MG63 (cell line): ENCODE measurements around the gene GRM7. TPM values are rescaled to one million over a fixed set of nuclear protein-coding genes. Genes with fewer than 3 reads are reported as not detected.

Source experiments
- DNase-seq: peaks from one replicate; pipeline ENCODE4 v3.0.0-alpha.2; 2020
- H3K27me3 ChIP-seq: fragments of 250-450 bp; sonication (Bioruptor Pico); 2 replicates; pipeline ENCODE4 v1.5.1; 2020; ENCODE audit warnings: mild to moderate bottlenecking, moderate library complexity
- H3K36me3 ChIP-seq: fragments of 250-450 bp; sonication (Bioruptor Pico); 2 replicates; pipeline ENCODE4 v1.5.1; 2020; ENCODE audit warnings: mild to moderate bottlenecking, moderate library complexity
- H3K4me3 ChIP-seq: fragments of 250-450 bp; sonication (Bioruptor Pico); 2 replicates; pipeline ENCODE4 v1.5.1; 2020; ENCODE audit warnings: mild to moderate bottlenecking, moderate library complexity
- H3K9me3 ChIP-seq: fragments of 250-450 bp; sonication (Bioruptor Pico); 2 replicates; pipeline ENCODE4 v1.5.1; 2020; ENCODE audit warnings: mild to moderate bottlenecking, moderate library complexity
- total RNA-seq: library from RNA; depleted of rRNA; stranded (reverse); fragments of >200 nt; shearing (Covaris generic); gene quantifications from 2 replicates; pipeline ENCODE4 v1.2.3, GENCODE V29; 2014; ENCODE audit warnings: low replicate concordance

GRM7 gene
- total RNA-seq, 1 experiment from 2014 or later = not detected

DNA sequence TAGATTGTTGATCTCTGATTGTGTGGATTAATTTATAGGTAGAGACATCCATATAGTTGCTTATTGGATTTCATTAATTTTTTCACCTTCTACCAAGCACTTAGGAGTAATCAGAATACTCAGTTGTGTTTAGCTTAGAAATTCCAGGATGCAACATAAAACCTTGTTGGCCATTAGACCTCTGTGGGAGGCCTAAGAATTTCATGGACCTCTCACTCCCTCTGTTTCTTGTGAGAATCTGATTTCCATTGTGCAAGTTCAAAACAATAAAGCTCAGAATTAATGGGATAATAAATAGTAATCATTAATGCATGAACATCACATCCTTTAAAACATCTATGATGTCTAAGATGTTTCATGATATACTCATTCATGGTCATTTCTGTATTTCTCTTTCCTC, 332.4 kb downstream of the GRM7 start:
- DNase-seq = no peak
- Histone ChIP-seq H3K9me3 (no peaks in the 10 kb centered on the region), H3K4me3 (no peak overlapping the region), H3K27me3 (no peaks in the 10 kb centered on the region), H3K36me3 (no peaks in the 10 kb centered on the region)

DNA sequence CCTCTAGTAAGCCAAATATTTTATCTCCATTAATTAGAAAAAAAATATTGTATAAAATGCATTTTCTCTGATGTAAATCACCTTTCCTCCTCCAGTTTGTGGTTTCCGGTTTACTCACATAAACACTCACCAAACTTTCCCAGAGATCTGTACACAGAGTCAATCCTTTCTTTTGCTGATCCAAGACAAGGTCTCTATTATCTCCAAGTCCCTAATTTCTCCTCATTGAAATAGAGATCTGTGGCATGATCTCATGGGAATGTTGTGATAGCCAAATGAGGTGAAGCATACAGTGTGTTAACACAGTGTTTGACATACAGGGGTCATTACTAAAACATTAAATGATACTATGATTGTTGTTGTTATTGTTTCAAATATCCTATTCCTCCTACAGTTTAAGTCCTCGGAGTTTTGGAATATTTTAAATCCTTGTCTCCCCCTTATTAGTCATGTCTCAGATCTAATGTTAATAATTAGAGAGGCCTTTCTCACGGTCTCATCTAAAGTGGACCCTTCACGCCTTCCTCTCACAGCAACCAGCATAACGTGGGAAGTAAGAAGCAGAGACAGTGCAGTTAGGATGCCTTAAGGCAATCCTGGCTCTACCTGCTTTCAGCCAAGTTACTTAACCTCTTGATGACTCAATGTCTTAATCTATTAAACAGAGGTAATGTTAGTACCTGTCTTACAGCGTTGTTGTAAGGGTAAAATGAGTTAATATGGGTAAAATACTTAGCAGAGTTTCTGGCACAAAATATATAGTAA, 333.3 kb downstream of the GRM7 start:
- H3K27me3 ChIP-seq = no peaks in the 10 kb centered on the region
- no peaks in the 10 kb centered on the region for H3K36me3 ChIP-seq
- H3K9me3 ChIP-seq = no peaks in the 10 kb centered on the region
- no peak for DNase-seq
- no peak overlapping the region for H3K4me3 ChIP-seq

DNA sequence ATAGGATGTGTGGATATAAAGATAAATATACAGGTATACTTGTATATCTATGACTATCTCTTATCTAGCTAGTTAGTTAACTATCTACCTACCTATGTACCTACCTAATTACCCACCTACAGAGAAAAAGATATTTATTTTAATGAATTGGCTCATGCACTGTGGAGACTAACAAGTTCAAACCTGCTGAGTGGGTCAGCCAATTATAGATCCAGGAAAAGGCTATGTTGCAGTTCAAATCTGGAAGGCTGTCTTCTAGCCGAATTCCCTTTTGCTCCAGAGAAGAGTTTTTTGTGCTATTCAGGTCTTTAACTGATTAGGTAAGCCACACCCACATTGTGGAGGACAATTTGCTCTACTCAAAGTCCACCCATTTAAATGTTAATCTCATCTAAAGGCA, 335.0 kb downstream of the GRM7 start:
- Histone ChIP-seq H3K4me3 (no peak overlapping the region), H3K9me3 (no peaks in the 10 kb centered on the region), H3K36me3 (no peaks in the 10 kb centered on the region), H3K27me3 (no peaks in the 10 kb centered on the region)
- no peak for DNase-seq

DNA sequence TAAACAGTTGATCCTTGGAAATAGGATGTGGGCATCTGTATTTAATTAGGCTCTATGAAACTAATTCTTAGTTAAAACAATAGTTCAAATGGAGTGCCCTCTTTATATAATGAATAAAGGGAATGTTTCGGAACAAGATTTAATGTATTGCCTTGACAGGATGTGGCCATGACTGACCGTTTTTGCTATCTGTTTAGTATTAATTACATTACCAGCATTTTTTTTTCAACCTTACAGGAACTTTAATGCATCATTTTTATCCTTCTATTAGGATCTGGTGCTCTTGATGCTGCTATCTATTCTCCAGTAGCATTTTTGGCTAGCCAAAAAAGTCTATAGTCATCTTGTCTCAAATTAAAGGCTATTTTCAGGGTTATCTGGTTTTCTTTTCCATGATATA, 340.9 kb downstream of the GRM7 start:
- no peak overlapping the region for H3K4me3 ChIP-seq

DNA sequence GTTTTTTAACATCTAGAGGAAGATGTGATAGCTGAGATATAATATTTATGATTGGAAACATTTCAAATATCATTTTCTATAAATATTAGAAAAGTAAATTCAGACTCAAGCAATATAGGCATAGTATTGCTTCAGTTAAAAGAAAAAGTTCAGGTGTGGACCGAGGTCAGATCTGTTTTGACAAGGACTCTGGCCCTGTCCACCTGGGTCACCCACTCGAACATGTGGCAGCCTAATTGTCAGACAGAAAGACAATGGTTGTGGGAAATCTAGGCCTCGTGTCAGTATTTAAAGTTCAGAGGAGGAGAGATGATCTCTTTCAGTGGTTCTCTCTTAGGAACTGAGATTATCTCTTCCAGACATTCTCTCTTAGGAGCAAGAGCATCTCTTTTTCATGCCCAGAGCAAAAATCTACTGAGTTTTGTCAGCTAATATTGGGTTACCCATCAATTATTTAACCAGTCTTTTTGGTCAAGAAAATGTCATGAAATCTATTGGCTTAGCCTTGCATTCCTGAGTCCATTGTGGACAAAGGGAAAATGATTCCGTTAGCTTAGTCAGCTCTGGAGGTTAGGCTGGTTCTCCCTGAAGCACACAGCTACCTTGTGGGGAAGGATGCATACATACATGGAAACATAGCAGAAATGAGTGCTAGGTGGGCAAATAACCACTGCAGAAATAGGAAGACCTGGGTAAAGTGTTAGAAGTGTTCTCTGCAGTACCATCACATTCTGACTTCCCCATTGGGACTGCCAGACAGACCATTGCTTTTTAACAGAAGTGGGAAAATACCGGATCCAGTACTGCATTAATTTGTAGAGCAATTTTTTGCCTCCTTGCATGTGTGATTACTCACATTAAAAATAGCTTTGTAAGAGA, 343.3 kb downstream of the GRM7 start:
- Histone ChIP-seq H3K9me3 (no peaks in the 10 kb centered on the region), H3K4me3 (no peak overlapping the region), H3K27me3 (no peaks in the 10 kb centered on the region), H3K36me3 (no peaks in the 10 kb centered on the region)
- no peak for DNase-seq

More for the DNA sequence above, 340.9 kb downstream of the GRM7 start:
- DNase-seq = no peak
- H3K9me3 ChIP-seq = no peaks in the 10 kb centered on the region
- H3K36me3 ChIP-seq = no peaks in the 10 kb centered on the region
- H3K27me3 ChIP-seq = no peaks in the 10 kb centered on the region

DNA sequence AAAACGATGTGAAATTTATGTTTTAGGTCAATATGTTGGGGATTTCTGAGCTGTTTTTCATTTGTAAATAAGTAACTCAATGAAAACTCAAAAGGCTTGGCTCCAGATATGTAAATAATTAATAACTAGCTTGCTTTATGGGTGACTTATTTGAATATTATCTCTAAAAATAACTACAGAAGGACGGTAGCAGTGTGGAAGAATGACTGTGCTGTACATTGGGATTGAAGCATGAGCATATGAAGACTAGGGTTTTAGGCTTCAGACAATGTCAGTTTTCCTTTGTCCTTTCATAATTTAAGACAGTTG, 343.9 kb downstream of the GRM7 start:
- Histone ChIP-seq H3K27me3 (no peaks in the 10 kb centered on the region), H3K9me3 (no peaks in the 10 kb centered on the region), H3K36me3 (no peaks in the 10 kb centered on the region), H3K4me3 (no peak overlapping the region)
- no peak for DNase-seq

DNA sequence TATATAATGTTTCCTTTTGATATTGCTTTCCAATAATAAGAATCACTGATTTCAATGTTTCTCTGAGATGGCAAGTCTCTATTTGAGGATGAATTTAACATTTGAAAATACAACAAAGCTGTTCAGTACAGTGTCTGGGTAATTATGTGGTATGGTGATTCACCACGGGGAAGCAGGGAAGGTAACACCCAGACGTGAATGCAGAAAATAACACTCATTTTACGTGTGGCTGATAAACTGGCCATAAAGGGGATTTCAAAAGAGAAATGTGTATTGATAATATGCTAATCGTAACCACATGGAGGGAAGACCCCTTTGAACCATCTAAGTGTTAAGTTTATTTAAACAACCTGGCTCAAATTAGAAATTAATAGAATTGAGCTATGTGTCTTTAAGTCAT, 344.6 kb downstream of the GRM7 start:
- H3K27me3 ChIP-seq = no peaks in the 10 kb centered on the region
- H3K36me3 ChIP-seq = no peaks in the 10 kb centered on the region
- no peak for DNase-seq
- H3K4me3 ChIP-seq = no peak overlapping the region
- H3K9me3 ChIP-seq = no peaks in the 10 kb centered on the region

DNA sequence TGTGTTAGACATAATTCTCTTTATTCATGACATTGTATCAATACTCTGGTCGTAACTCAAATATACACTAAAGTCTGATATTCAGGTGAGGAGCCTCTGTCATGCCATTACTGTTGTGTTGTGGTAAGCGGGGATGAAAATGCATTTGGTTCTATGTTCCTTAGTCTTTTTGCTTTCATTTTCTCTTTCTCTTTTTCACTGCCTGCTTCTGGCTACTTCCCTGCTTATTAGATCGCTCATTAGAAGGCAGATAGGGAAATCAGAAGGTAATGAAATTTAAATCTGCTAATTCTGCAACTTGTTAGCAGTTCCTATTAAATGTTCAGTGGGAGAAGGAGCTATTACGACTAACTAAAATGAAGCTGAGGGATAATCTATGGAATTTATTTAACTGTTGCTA, 345.0 kb downstream of the GRM7 start:
- no peak overlapping the region for H3K4me3 ChIP-seq
- no peaks in the 10 kb centered on the region for H3K36me3 ChIP-seq
- no peak for DNase-seq
- H3K27me3 ChIP-seq = no peaks in the 10 kb centered on the region
- no peaks in the 10 kb centered on the region for H3K9me3 ChIP-seq

DNA sequence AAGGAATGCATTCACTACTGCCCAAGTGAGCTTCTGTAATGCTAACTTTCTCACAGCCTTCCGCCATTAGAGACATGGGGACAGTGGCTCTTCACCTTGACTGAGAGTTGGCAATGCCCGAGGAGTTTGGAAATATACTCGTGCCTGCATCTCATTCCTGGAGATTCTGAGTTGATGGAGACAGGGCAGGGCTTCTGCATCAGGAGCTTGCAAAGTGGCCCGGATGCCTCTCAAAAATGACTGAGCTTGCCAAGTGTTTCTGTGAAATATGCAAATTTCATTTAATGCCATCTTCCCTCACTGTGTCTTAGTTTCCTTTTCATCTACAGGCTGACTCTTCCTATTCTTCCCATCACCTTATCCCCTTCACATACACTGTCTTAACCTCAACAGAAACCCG, 346.2 kb downstream of the GRM7 start:
- no peaks in the 10 kb centered on the region for H3K27me3 ChIP-seq
- no peaks in the 10 kb centered on the region for H3K9me3 ChIP-seq
- no peak overlapping the region for H3K4me3 ChIP-seq
- DNase-seq = no peak
- no peaks in the 10 kb centered on the region for H3K36me3 ChIP-seq

DNA sequence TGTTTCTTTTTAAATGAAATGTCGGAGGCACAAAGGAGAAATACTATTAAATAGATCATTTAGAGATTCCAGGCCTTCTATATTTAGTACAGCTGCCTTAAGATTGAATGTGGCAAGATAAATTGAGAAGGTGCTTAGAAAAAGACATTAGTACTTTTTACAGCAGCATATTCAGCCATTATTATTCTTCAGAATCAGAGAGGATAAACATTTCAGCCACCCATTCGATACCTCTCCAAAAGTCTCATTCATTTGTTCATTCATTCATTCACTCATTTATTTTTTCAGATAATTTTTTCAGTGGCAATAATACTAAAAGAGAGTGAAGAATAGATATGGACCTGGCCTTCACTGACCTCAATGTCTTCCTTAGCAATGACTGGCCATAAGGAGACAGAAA, 347.0 kb downstream of the GRM7 start:
- no peak overlapping the region for H3K4me3 ChIP-seq
- no peaks in the 10 kb centered on the region for H3K27me3 ChIP-seq
- no peak for DNase-seq
- H3K36me3 ChIP-seq = no peaks in the 10 kb centered on the region
- no peaks in the 10 kb centered on the region for H3K9me3 ChIP-seq

DNA sequence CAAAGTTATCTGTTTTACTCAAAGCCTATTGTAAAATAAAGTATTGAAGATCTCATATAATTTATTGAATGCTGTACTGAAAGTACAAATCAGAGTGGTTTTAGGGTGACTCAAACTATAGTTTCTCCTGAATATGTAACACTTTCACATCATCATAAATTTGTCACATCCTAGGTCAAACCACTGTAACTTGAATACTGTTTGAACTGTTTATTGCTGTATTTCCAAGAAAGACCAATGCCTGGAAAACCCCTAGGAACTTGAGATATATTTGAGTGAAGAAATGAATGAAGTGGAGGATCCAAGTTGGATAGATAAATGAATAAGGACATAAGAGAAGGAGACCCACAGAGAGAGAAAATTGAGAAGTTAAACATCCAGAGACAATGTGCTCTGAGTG, 348.2 kb downstream of the GRM7 start:
- DNase-seq = no peak
- Histone ChIP-seq H3K36me3 (no peaks in the 10 kb centered on the region), H3K4me3 (no peak overlapping the region), H3K9me3 (no peaks in the 10 kb centered on the region), H3K27me3 (no peaks in the 10 kb centered on the region)

DNA sequence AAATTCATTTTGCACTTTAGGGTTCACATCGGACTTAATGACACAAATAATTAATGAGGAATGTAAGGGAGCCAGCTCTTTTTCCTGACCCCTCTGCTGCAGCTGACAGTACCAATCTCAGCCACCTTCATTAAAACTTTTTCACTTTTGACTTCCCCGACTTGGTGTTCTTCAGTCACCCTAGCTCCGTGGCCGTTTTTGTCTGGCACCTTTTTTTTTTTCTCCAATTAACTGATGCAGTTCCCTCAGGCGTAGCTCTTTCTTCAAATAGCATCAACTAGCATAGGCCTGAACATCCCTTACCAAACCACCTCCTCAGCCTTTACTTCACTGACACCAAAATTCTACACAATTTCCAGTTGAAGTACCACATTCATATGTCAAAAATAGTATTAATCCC, 350.8 kb downstream of the GRM7 start:
- no peak for DNase-seq
- Histone ChIP-seq H3K4me3 (no peak overlapping the region), H3K36me3 (no peaks in the 10 kb centered on the region), H3K9me3 (no peaks in the 10 kb centered on the region), H3K27me3 (no peaks in the 10 kb centered on the region)

DNA sequence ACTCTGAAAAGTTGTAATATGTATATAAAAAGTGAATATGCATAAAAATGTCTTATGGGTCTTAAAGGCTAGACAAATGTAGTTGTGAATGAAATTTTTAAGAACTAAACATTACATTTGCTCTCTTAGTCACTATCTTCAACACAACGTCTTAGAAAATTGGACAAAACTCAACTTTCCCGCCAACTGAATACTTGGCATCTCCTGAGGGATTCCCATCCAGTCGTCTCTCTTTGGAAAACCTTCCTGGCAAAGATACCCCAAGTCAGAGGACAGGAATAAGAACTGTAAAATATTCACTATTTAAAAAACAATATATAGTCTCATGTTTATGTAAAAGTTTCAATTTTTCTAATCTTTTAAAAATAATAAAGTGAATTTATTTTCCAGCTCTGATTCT, 354.8 kb downstream of the GRM7 start:
- Histone ChIP-seq H3K9me3 (no peaks in the 10 kb centered on the region), H3K27me3 (no peaks in the 10 kb centered on the region), H3K36me3 (no peaks in the 10 kb centered on the region), H3K4me3 (no peak overlapping the region)
- DNase-seq = no peak

DNA sequence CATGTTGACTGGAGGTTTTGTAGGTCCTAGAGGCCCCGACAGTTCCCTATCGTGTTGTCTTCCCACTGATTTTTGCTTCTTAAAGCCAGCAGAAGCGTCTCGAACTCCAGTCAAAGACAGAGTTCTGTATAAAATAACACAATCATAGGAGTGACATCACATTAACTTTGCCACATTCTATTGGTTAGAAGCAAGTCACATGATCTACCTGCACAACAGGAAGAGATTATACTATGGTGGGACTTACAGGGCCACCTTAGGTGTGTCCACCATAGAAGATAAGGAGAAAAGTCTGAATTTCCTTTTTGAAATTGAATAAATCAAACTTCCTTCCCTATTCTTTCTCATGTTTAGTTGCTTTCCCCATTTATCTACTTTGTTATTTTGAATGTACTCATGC, 365.5 kb downstream of the GRM7 start:
- Histone ChIP-seq H3K4me3 (no peak overlapping the region), H3K36me3 (no peaks in the 10 kb centered on the region), H3K9me3 (no peaks in the 10 kb centered on the region), H3K27me3 (no peaks in the 10 kb centered on the region)
- DNase-seq = no peak

DNA sequence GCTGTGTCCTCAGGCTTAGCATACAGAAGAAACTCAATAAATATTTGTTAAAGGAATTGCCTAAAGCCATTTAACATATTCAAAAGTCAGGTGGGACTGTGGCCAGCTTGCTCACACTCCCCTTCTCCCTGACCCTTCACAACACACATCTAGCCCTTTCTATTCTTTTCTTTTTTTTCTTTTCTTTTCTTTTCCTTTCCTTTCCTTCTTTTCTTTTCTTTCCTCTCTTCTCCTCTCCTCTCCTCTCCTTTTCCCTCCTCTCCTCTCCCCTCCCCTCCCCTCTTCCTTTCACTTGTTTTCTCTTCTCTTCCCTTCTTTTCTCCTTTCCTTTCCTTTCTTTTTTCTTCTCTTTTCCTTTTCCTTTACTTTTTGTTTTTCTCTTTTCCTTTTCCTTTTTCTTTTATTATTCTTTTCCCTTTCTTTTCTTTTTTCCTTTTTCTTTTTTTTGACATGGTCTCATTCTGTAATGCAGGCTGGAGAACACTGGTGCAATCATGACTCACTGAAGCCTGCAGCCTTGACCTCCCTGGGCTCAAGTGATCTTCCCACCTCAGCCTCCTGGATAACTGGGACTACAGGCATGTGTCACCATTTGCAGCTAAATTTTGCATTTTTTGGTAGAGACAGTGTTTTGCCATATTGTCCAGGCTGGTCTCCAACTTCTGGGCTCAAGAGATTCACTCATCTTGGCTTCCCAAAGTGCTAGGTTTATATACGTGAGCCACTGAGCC, 377.8 kb downstream of the GRM7 start:
- no peak overlapping the region for H3K4me3 ChIP-seq
- DNase-seq = no peak
- H3K36me3 ChIP-seq = no peaks in the 10 kb centered on the region
- no peaks in the 10 kb centered on the region for H3K9me3 ChIP-seq
- H3K27me3 ChIP-seq = no peaks in the 10 kb centered on the region

DNA sequence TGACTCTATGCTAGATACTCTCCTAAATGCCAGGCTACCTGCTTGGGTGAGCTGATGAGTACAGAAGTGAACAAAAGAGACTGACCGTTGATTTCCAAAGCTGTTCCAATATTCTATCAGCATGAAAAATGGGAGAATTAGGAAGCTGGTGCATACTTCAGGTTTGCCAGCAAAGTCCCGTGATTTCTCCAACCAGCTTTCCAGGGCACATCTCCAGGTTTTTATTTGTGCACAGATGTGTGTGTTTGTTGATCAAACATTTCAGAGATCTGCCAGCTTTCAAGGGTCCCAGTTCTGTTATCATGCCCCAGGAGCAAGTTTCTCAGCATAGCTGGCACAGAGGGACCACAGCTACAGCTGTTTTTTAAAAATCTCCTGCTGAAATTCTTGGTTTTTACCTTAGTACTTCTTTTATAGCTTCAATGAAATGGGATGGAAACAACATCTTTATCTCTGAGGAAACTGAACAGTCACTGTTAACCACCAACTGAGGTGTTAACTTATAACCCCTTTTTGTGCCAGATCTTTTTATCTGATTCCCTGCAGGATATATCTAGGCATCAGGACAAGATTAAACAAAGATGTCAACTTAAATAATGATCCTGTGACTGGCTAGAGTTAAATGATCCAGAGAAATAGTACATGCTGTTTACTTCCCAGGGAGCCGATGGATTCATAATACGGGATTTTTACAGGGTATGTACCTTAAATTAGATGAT, 380.8 kb downstream of the GRM7 start:
- Histone ChIP-seq H3K27me3 (no peaks in the 10 kb centered on the region), H3K36me3 (no peaks in the 10 kb centered on the region), H3K9me3 (no peaks in the 10 kb centered on the region), H3K4me3 (no peak overlapping the region)
- no peak for DNase-seq

DNA sequence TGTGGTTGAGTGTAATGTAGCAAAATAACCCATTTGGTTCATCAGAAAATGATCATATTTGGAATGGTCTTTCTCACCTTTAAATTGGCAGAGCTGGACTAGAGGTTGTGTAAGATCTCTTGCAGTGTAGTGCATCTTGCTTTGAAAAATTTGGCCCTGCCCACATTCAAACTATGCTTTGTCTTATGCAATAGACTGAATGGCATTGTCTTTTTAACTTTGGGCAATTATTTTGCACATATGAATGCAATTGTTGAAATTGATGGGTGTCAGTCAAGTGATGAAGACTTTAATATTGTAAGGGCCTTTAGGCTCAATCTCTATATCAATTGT, 381.4 kb downstream of the GRM7 start:
- no peaks in the 10 kb centered on the region for H3K9me3 ChIP-seq
- H3K4me3 ChIP-seq = no peak overlapping the region
- no peaks in the 10 kb centered on the region for H3K36me3 ChIP-seq
- no peak for DNase-seq
- no peaks in the 10 kb centered on the region for H3K27me3 ChIP-seq
